Choroid plexus epithelial cell (primary cell): ENCODE measurements around the gene OR51D1.

Experiments
- DNase-seq: peaks from one replicate; pipeline ENCODE4 v3.0.0-alpha.2; 2010; ENCODE audit warnings: low read depth
- H3K4me3 ChIP-seq: 2 replicates; pipeline ENCODE4 v1.5.1; 2011; ENCODE audit warnings: low read depth, mild to moderate bottlenecking, control low read depth, low read length, moderate library complexity
- CTCF ChIP-seq: conservative IDR thresholded peaks from 2 replicates; pipeline ENCODE4 v1.5.1; 2011; ENCODE audit warnings: low read depth, mild to moderate bottlenecking, control low read depth, inconsistent platforms, low read length, moderate library complexity

Gene OR51D1

GRCh38 chr11:4607781-4608666 lies 29.3 kb upstream of the OR51D1 start, which contains the start of gene TRIM68:
Gene TRIM68 (minus strand): TSS chr11:4608231. CDS start chr11:4605504, 2,727 bp downstream.
- DNase-seq: peak; percentile 98
- H3K4me3 ChIP-seq: peak within 1 kb of the TSS; percentile 83
- no peak for TF ChIP-seq CTCF

GRCh38 chr11:4610258-4610935 lies 26.9 kb upstream of the OR51D1 start:
- no peak overlapping the region for H3K4me3 ChIP-seq
- no peak for TF ChIP-seq CTCF
- DNase-seq: no peak

GRCh38 chr11:4611986-4612385 lies 25.3 kb upstream of the OR51D1 start:
- no peak overlapping the region for H3K4me3 ChIP-seq
- no peak for TF ChIP-seq CTCF
- DNase-seq: no peak

GRCh38 chr11:4615856-4616444 lies 21.3 kb upstream of the OR51D1 start:
- no peak overlapping the region for H3K4me3 ChIP-seq
- DNase-seq: no peak
- no peak for TF ChIP-seq CTCF

- H3K4me3 ChIP-seq: no peak overlapping the region
- DNase-seq: no peak
- TF ChIP-seq CTCF: no peak
These were observed 17.8 kb upstream of the OR51D1 start for GRCh38 chr11:4619514-4619913.

- DNase-seq: peak; percentile 88
- no peak overlapping the region for H3K4me3 ChIP-seq
- peak; percentile 79 for TF ChIP-seq CTCF
These were observed 10.8 kb upstream of the OR51D1 start for GRCh38 chr11:4626207-4627099.
